H1 (cell line): ENCODE measurements around the gene CELF1. TPM values are rescaled to one million over a fixed set of nuclear protein-coding genes. Genes with fewer than 3 reads are reported as not detected.

Experiments
- CTCF ChIA-PET: fragments of 300-600 bp; sonication (Branson Sonifier 250); formaldehyde crosslinking; loops from one replicate; lab custom pipeline; 2021; ENCODE audit not compliant: partially characterized antibody; lab: Charles Lee
- POLR2A ChIA-PET: fragments of 300-600 bp; sonication (Branson Sonifier 250); formaldehyde crosslinking; loops from one replicate; lab custom pipeline; 2021; ENCODE audit warnings: inconsistent platforms; ENCODE audit not compliant: partially characterized antibody; lab: Charles Lee
- DNase-seq, 2 experiments: peaks; one replicate each; pipeline versions ENCODE4 v3.0.0 to v3.0.0-alpha.2; 2010 to 2022; ENCODE audit warnings: low spot score in 2 of 2, low read depth in 1 of 2, mixed read lengths in 1 of 2
- FAIRE-seq: peaks from 2 replicates; lab custom pipeline; 2011; peaks lifted over from hg19 to GRCh38; lab: Jason Lieb, UNC
- H2AFZ ChIP-seq: 2 replicates; pipeline ENCODE4 v1.8.1; 2012; ENCODE audit warnings: low read length, inconsistent platforms
- H2AK5ac ChIP-seq: 2 replicates; pipeline ENCODE4 v1.6.1; 2013; ENCODE audit warnings: low read depth, low read length
- H2BK120ac ChIP-seq: replicated peaks from 2 replicates; pipeline ENCODE3; 2013; ENCODE audit warnings: low read depth, low read length, inconsistent platforms
- H2BK12ac ChIP-seq: 2 replicates; pipeline ENCODE4 v1.6.1; 2013; ENCODE audit warnings: low read depth, low read length
- H2BK15ac ChIP-seq: 2 replicates; pipeline ENCODE4 v1.6.1; 2013; ENCODE audit warnings: low read length
- H2BK20ac ChIP-seq: 2 replicates; pipeline ENCODE4 v1.6.1; 2013; ENCODE audit warnings: low read length
- H2BK5ac ChIP-seq: 2 replicates; pipeline ENCODE4 v1.6.1; 2013; ENCODE audit warnings: low read depth, low read length
- H3K14ac ChIP-seq: 2 replicates; pipeline ENCODE4 v1.6.1; 2013; ENCODE audit warnings: inconsistent platforms; ENCODE audit not compliant: insufficient read length
- H3K18ac ChIP-seq: 2 replicates; pipeline ENCODE4 v1.6.1; 2013; ENCODE audit warnings: low read length; ENCODE audit errors: extremely low read depth
- H3K23ac ChIP-seq: 2 replicates; pipeline ENCODE4 v1.6.1; 2013; ENCODE audit warnings: inconsistent platforms; ENCODE audit not compliant: insufficient read length
- H3K23me2 ChIP-seq: 2 replicates; pipeline ENCODE4 v1.6.1; 2013; ENCODE audit warnings: low read depth, low read length
- H3K27ac ChIP-seq: 2 replicates; pipeline ENCODE4 v1.6.1; 2011; ENCODE audit warnings: low read depth, low read length, inconsistent platforms
- H3K27me3 ChIP-seq, 4 experiments: replicated peaks in 1 of 4; 1 replicate in 1 of 4; 2 replicates in 3 of 4; pipeline versions ENCODE4 v1.6.1 to v1.8.1; 2011 to 2013; ENCODE audit warnings: low read length in 3 of 4, mild to moderate bottlenecking in 3 of 4, inconsistent platforms in 2 of 4, mixed read lengths in 2 of 4, moderate library complexity in 1 of 4; ENCODE audit not compliant: control insufficient read depth in 3 of 4, insufficient read depth in 3 of 4; ENCODE audit errors: extremely low read depth in 1 of 4
- H3K36me3 ChIP-seq, 4 experiments: 2 replicates each; pipeline versions ENCODE4 v1.6.1 to v1.8.1; 2011 to 2013; ENCODE audit warnings: mild to moderate bottlenecking in 4 of 4, low read length in 3 of 4, moderate library complexity in 2 of 4, control low read depth in 1 of 4, inconsistent platforms in 1 of 4; ENCODE audit not compliant: insufficient read depth in 4 of 4, control insufficient read depth in 2 of 4
- H3K4ac ChIP-seq: replicated peaks from 2 replicates; pipeline ENCODE3; 2013; ENCODE audit warnings: low read length, low read depth, mixed read lengths, inconsistent platforms; ENCODE audit not compliant: insufficient read length
- H3K4me1 ChIP-seq, 4 experiments: replicated peaks in 1 of 4; 1 replicate in 1 of 4; 2 replicates in 3 of 4; pipeline versions ENCODE4 v1.6.1 to v1.8.1; 2011 to 2013; ENCODE audit warnings: low read length in 3 of 4, inconsistent platforms in 2 of 4, mixed read lengths in 1 of 4; ENCODE audit not compliant: insufficient read depth in 4 of 4, control insufficient read depth in 3 of 4
- H3K4me2 ChIP-seq, 2 experiments: 2 replicates each; pipeline versions ENCODE4 v1.6.1 to v1.8.1; 2011 to 2013; ENCODE audit warnings: low read depth in 2 of 2, low read length in 2 of 2, control low read depth in 1 of 2, inconsistent platforms in 1 of 2, mild to moderate bottlenecking in 1 of 2; ENCODE audit not compliant: insufficient read depth in 1 of 2
- H3K4me3 ChIP-seq, 4 experiments: fragments of 200-600, 300-600 bp in 1 of 4; sonication (generic), shearing (Covaris generic), sonication (Bioruptor Twin) in 1 of 4; 2 replicates each; pipeline versions ENCODE4 v1.5.1 to v1.8.1; 2011 to 2016; ENCODE audit warnings: low read length in 4 of 4, low read depth in 3 of 4, control low read depth in 2 of 4, inconsistent platforms in 2 of 4, mild to moderate bottlenecking in 2 of 4, mixed read lengths in 1 of 4, moderate library complexity in 1 of 4; ENCODE audit not compliant: insufficient read depth in 2 of 4; ENCODE audit errors: extremely low read depth in 1 of 4
- H3K56ac ChIP-seq: replicated peaks from 2 replicates; pipeline ENCODE3; 2013; ENCODE audit warnings: low read depth, mild to moderate bottlenecking, mixed read lengths, low read length, inconsistent platforms; ENCODE audit not compliant: insufficient read length
- H3K79me1 ChIP-seq: 2 replicates; pipeline ENCODE4 v1.6.1; 2013; ENCODE audit warnings: low read depth, low read length, control low read depth
- H3K79me2 ChIP-seq, 2 experiments: 2 replicates each; pipeline versions ENCODE4 v1.6.1 to v1.8.1; 2012 to 2013; ENCODE audit warnings: low read length in 2 of 2, mild to moderate bottlenecking in 2 of 2, inconsistent platforms in 1 of 2; ENCODE audit not compliant: insufficient read depth in 2 of 2, control insufficient read depth in 1 of 2
- H3K9ac ChIP-seq, 4 experiments: replicated peaks in 1 of 4; 1 replicate in 1 of 4; 2 replicates in 3 of 4; pipeline versions ENCODE4 v1.6.1 to v1.8.1; 2011 to 2013; ENCODE audit warnings: low read depth in 3 of 4, low read length in 3 of 4, control low read depth in 2 of 4, mild to moderate bottlenecking in 2 of 4, moderate library complexity in 2 of 4, inconsistent platforms in 1 of 4; ENCODE audit errors: extremely low read depth in 1 of 4
- H3K9me3 ChIP-seq, 2 experiments: 2 replicates each; pipeline versions ENCODE4 v1.6.1 to v1.8.1; 2012 to 2013; ENCODE audit warnings: mild to moderate bottlenecking in 2 of 2, moderate library complexity in 2 of 2, control low read depth in 1 of 2, inconsistent platforms in 1 of 2, low read depth in 1 of 2, low read length in 1 of 2, mixed read lengths in 1 of 2; ENCODE audit not compliant: insufficient read depth in 2 of 2
- H4K20me1 ChIP-seq, 2 experiments: replicated peaks in 1 of 2; 2 replicates each; pipeline versions ENCODE3 to v1.8.1; 2011 to 2013; ENCODE audit warnings: inconsistent platforms in 2 of 2, low read length in 2 of 2, mild to moderate bottlenecking in 1 of 2; ENCODE audit not compliant: insufficient read depth in 2 of 2, control insufficient read depth in 1 of 2
- H4K5ac ChIP-seq: 2 replicates; pipeline ENCODE4 v1.6.1; 2013; ENCODE audit warnings: low read length, low read depth, mixed read lengths, inconsistent platforms; ENCODE audit not compliant: insufficient read length
- H4K8ac ChIP-seq: 2 replicates; pipeline ENCODE4 v1.8.0; 2013; ENCODE audit warnings: mild to moderate bottlenecking, moderate library complexity, low read length, inconsistent platforms; ENCODE audit not compliant: insufficient read depth; ENCODE audit errors: extremely low read depth
- H4K91ac ChIP-seq: replicated peaks from 2 replicates; pipeline ENCODE3; 2013; ENCODE audit warnings: low read length, mixed read lengths, inconsistent platforms; ENCODE audit not compliant: insufficient read length
- CBX8 ChIP-seq: fragments of 300-800, 300-1000 bp; sonication (generic); IDR thresholded peaks from 2 replicates; pipeline ENCODE4 v1.7.1; 2016; ENCODE audit warnings: low read depth, low read length, borderline replicate concordance
- CHD2 ChIP-seq: IDR thresholded peaks from 2 replicates; pipeline ENCODE4 v1.6.1; 2012; ENCODE audit warnings: low read length, improper control_type of control experiment
- GTF2F1 ChIP-seq: IDR thresholded peaks from 2 replicates; pipeline ENCODE4 v1.6.1; 2012; ENCODE audit warnings: low read depth, low read length, improper control_type of control experiment, borderline replicate concordance
- KDM1A ChIP-seq: fragments of 200-600, 300-600 bp; sonication (generic); IDR thresholded peaks from 2 replicates; pipeline ENCODE4 v1.7.1; 2016; ENCODE audit warnings: mild to moderate bottlenecking, low read length, borderline replicate concordance
- KDM5A ChIP-seq: fragments of 200-600 bp; IDR thresholded peaks from 2 replicates; pipeline ENCODE4 v1.7.1; 2012; ENCODE audit warnings: mild to moderate bottlenecking, low read length, inconsistent platforms, mixed read lengths
- polyA plus RNA-seq, 7 experiments: library from polyadenylated mRNA; depleted of rRNA in 3 of 7; stranded (reverse) in 5 of 7; unstranded in 2 of 7; fragments of >200 nt in 5 of 7; fragments of 200-250 nt in 2 of 7; gene quantifications; 1 replicate in 5 of 7; 2 replicates in 1 of 7; 4 replicates in 1 of 7; pipeline versions ENCODE4 v1.2.1 to v1.2.3, GENCODE V29; 2011 to 2013; ENCODE audit warnings: missing spikeins in 2 of 7, mixed read lengths in 2 of 7
- total RNA-seq: library from RNA; stranded (reverse); fragmentation: NEBNext Ultra II Directional; extraction: Animal tissue kit (Norgen Biotek cat#: 25700); gene quantifications from 2 replicates; pipeline ENCODE4 v1.2.1, GENCODE V29; 2021

The CELF1 gene
- total and polyA plus RNA-seq, 2 of the 8 experiments (the other 6 are each of a cell fraction or from before 2014, with no cell fraction given), result 131 to 197 TPM

GRCh38 chr11:47496808-47497207, 56.1 kb downstream of the CELF1 start:
- Histone ChIP-seq H3K23ac (no peak overlapping the region), H2BK20ac (no peak overlapping the region), H2AK5ac (no peak overlapping the region), H3K79me2 (peaks cover 9 to 97% of the 10 kb centered on the region in 2 experiments), H3K18ac (no peak overlapping the region), H3K14ac (no peak overlapping the region), H3K9ac (no peak overlapping the region), H2AFZ (no peak overlapping the region), H4K20me1 (peaks cover 4 to 18% of the 10 kb centered on the region in 2 experiments), H4K8ac (no peak overlapping the region), H4K91ac (no peak overlapping the region), H2BK120ac (no peak overlapping the region), H3K79me1 (peaks cover 21% of the 10 kb centered on the region), H3K4me2 (no peak overlapping the region), H3K23me2 (no peaks in the 10 kb centered on the region; the same call in 1 of the 2 replicates), H3K4ac (no peak overlapping the region), H2BK5ac (no peak overlapping the region), H3K36me3 (peaks cover 0 to 13% (median 0%) of the 10 kb centered on the region in 4 experiments; a peak in 2 of 8 replicates), H2BK15ac (no peak overlapping the region), H2BK12ac (no peak overlapping the region), H3K27me3 (no peaks in the 10 kb centered on the region), H4K5ac (no peak overlapping the region), H3K9me3 (no peaks in the 10 kb centered on the region), H3K27ac (no peak overlapping the region), H3K56ac (no peak overlapping the region), H3K4me1 (peaks cover 0 to 12% (median 2%) of the 10 kb centered on the region in 4 experiments; a peak in 4 of 7 replicates), H3K4me3 (no peak overlapping the region)
- DNase-seq (no peak), FAIRE-seq (no peak)
- ChIA-PET CTCF (interaction anchor here (0.6 to 1.2 kb wide), 2 partner anchors 23 to 55 kb away, joined by 3 to 4 read pairs; no protein-coding TSS in a partner anchor), POLR2A (interaction anchor here (0.8 to 1.2 kb wide), 2 partner anchors 13 to 14 kb away, joined by 3 read pairs; no protein-coding TSS in a partner anchor)
- TF ChIP-seq KDM1A (no peak), CHD2 (no peak), KDM5A (no peak), GTF2F1 (no peak), CBX8 (no peak)
